GM19455 (cell line): Measurements from ENCODE around the gene HID1.
"Not testable (repeated sequence)": the region's sequence is repeated elsewhere in the genome, so short reads cannot be mapped to it uniquely, and the experiment has no call there.

Experiments
- ATAC-seq: cut with Tn5 transposase; IDR thresholded peaks from one replicate; pipeline ENCODE4 v1.9.1; 2021; ENCODE audit not compliant: unreplicated experiment

HID1 gene, protein sequence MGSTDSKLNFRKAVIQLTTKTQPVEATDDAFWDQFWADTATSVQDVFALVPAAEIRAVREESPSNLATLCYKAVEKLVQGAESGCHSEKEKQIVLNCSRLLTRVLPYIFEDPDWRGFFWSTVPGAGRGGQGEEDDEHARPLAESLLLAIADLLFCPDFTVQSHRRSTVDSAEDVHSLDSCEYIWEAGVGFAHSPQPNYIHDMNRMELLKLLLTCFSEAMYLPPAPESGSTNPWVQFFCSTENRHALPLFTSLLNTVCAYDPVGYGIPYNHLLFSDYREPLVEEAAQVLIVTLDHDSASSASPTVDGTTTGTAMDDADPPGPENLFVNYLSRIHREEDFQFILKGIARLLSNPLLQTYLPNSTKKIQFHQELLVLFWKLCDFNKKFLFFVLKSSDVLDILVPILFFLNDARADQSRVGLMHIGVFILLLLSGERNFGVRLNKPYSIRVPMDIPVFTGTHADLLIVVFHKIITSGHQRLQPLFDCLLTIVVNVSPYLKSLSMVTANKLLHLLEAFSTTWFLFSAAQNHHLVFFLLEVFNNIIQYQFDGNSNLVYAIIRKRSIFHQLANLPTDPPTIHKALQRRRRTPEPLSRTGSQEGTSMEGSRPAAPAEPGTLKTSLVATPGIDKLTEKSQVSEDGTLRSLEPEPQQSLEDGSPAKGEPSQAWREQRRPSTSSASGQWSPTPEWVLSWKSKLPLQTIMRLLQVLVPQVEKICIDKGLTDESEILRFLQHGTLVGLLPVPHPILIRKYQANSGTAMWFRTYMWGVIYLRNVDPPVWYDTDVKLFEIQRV

DNA sequence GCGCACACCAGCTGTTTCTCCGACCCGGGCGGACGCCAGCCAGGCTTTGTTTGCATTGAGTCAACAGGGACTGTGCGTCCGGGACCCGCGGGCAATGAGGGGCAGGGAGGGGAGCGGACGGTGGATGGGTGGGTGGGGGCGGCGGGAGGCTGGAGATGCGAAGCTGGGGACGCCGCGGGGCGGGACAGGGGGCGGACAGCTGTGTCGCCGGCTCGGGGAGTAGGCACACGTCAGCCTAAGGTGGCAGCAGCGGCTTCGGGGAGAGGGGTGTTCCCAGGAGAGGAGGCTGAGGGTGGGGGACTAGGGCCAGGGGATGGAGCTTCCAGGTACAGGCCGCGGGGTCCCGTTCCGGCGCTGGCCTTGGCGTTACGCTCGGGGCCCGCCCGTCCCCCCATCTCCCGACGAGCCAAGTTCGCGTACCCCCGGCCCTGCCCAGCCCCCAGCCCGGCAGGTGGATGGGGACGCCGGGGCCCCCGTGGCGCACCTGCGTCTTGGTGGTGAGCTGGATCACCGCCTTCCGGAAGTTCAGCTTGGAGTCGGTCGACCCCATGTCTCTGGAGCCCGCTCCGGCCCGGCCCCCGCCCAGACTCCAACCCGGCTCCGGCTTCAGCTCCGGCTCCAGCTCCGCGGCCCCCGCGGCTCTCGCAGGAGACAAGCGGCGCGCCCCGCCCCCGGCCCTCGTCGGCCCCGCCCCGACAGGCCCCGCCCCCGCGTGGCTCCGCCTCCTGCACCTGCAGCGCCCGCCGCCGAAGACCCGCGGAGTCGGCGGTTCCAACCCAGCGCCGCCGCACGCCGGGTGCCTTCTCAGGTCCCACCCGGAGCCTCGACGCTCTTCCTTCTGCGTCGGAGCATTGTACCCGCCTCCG, at the start of gene HID1:
Gene HID1, minus strand, starts transcription at position 653 of the 866 bp plus-strand sequence. Its CDS starts 103 bp downstream, at position 550.
- no peak for ATAC-seq

DNA sequence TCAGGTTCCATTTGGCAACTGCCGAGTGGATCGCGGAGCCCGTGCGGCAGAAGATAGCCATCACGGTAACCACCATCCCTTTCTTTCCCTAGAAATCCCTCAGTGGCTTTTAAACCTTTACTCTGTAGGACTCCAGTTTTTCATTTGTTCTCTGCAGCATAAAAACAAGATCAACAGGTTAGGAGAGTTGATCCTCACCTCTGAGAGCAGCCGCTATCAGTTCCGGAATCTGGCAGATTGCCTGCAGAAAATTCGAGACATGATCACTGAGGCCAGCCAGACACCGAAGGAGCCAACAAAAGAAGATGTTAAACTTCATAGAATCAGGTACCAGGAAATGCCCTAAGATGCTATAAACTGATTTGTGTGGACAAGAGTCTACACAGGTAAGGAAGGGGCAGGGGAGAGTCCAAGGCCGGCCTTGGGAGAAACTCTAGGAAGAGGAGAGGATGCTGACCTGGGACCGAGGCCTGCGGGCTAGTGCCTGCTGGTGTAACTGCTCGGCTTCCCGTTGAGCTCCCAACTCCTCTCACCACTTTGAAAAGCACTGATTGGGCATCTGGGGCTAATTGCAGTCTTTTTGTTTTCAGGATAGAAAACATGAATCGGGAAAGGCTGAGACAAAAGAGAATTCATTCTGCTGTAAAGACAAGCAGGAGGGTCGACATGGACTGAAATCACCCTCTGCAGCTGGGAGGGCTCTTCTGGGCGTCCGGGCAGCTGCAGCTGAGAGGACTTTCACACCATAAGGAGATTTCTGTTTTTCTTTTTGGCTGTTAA, 48.0 kb upstream of the HID1 start:
- ATAC-seq: no peak

DNA sequence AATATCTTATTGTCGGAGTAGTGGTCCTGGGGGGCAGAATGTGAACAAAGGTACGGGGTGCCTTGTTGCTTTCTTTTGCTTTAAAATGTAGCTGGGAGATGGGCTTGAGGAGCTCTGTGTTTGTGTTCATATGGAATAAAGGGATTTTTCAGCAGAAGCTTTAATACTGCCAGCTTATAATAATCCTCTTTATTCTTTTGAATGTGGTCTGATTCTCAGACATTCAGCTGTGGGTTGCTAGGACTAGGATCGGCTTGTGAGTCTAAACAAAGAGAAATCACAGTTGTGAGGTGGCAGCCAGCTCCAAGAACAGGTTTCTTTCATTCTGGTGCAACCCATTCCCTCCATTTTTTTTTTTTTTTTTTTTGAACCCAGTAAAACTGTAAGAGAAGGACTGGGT, 47.2 kb upstream of the HID1 start:
- ATAC-seq: no peak

DNA sequence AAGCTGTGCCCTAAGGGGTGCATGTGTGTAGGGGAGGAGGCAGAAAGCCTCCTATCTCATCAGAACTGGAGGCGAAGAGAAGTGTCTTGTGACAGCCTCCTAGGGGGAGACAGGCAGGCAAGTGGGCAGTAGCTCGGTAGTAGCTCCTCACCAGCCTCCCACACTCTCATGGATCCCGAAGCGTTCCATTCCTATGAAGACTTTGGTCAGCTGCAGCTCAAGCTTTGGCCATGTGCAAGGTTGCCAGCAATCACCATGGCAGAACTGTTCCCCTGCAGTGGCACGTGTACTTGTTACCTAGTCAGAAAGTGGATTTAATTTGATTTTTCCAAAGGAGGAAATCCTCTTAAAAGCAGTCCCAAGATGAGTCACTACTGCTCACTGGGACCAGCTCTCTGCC, 46.6 kb upstream of the HID1 start:
- no peak for ATAC-seq

DNA sequence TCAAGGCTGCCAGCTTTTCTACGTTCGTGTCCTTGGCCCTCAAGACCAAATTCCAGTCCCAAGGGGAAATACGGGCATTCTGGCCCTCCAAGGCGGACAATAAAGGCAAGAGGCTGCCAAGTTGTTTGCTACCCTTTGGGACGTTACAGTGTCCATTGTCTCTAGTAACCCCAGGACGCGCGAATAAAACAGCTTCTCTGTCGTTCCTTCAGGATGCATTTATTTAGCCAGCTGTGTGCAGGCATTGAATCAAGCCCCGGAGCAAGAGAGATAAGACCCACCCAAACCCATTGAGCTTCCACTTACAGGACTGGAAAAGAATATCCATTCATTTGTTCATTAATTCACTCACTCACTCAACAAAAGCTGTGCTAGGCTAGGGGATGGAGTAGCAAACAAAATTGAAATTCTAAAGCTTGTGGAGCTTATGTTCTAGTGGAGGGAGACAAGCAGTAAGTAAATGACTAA, 40.6 kb upstream of the HID1 start:
- ATAC-seq: no peak

DNA sequence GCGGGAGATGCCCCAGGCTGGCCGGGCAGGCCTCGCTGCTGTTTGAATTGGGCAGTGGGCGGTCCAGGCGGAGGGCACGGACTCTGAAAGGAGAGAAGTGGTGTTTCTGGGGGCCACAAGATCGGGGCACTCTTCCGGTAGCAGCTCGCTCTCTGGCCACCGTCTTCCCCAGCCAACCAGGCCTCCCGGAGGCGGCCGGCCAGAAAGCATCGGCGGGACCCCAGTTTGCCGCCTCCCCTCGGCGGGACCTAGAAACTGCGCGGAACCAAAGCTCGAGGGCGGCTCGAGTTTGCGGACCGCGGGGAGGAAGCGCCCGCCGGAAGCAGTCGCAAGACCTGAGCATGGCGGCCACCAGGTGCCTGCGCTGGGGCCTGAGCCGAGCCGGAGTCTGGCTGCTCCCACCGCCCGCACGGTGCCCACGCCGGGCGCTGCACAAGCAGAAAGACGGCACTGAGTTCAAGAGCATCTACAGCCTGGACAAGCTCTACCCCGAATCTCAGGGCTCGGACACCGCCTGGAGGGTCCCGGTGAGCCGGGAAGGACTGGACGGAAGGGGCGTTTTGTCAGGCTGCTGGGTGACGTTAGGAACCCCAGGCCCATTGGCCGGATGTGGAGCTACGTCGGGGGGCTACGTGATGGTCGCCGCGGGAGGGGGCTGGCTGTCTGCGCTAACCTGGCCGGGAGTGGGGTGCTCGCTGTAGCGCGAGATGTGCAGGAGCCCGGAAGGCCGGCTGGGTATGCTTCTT, 40.0 kb upstream of the HID1 start, which contains the start of gene MRPL58:
Gene MRPL58, plus strand, starts transcription at position 325 of the 746 bp plus-strand sequence. Its CDS starts 17 bp downstream, at position 342.
- peak; percentile 82 for ATAC-seq

DNA sequence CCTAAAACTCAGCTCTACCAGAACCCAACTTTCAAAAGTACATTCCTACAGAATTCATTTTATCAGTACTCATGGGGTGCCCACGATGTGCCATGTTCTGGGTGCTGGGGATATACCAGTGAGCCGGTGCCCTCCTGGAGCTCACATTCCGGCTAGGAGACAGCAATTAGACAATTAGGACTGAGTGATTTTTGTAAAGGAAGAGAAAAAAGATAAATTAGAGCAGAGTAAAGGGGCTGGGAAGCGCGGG, 39.5 kb upstream of the HID1 start:
- ATAC-seq: no peak

DNA sequence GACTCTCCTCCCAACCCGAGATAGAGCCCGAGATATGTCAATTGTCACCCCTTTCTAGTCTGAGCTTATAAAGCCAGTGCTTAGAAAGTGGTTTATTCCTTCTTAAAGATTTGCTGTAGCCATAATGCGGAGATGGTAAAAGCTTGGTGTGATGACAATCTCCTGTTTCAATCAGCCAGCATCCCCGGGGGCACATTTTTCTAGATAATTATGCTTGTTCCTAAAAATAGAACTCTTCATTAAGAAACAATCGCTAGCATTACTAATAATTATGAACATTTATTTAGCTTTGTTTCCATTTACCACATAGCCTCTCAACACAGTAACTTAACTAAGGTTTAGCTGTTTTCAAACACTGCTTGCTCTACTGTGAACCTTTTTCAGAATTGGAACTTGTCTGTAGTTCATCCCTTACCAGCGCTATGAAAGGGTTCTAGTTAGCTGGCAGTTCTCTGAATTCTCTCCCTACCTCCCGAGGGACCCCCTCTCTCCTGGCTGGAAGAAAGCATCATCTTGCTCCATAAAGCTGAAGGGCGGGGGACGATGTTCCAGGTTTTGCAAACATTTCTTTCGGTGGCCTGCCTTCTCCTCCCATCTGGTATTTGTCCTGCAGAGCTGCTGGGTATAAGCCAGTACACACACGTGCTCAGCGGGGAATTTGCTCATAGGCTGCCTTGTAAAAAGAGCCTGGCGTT, 39.0 kb upstream of the HID1 start:
- no peak for ATAC-seq

DNA sequence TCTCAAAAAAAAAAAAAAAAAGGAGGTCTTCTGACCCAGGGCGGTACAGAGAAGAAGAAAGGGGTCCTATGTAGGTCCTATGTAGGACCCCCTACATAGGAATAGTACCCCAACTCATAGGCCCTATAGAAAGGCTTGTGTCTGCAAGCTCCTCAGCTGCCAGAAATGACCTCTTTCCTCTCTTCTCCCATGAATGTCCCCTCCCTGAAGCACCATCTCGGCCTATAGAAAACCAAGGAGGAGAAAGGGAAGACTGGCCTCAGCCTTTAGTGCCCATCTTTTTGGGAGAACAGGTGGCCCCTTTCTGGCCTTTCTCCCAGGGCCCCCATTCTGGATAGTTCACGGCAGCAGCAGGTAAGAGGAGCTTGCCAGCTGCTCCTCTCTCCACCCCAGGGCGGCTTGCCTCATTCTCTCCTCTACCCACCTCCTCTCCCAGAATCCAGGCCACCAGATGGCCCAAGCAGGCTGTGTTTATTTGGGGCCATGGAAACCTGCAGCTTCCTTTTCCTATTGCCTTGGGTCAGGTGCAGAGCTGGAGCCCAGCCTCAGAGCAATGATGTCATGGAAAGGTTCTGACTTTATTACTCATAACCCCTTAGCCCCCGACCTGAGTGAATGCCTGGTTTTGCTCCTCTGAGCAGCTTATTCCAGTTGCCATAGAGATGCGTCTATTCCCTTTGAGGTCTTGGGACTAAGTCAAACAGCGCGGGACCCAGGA, 38.3 kb upstream of the HID1 start:
- no peak for ATAC-seq

DNA sequence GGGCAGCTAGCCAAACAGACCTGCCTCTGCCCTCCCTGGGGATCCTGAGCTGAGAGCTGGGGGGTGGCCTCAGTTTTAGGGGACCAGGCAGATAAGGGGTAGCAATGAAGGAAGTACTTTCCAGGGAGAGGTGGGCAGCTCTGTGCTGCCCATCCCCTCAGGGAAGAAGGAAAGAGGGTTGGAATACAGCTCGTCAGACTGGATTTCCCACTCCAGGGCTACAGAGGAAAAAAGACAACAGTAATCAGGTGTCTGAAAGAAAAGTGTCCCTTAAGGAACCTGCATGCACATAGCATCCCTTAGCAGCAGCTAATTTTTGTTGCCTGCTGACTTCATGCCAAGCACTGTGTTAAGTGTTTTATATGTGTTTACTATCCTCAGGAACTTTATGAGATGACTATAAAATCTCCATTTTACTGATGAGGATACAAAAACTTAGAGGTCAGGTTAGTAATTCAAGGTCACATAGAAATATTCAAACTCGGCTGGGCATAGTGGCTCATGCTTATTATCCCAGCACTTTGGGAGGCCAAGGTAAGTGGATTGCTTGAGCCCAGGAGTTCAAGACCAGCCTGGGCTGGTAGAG, 36.7 kb upstream of the HID1 start:
- no peak for ATAC-seq

DNA sequence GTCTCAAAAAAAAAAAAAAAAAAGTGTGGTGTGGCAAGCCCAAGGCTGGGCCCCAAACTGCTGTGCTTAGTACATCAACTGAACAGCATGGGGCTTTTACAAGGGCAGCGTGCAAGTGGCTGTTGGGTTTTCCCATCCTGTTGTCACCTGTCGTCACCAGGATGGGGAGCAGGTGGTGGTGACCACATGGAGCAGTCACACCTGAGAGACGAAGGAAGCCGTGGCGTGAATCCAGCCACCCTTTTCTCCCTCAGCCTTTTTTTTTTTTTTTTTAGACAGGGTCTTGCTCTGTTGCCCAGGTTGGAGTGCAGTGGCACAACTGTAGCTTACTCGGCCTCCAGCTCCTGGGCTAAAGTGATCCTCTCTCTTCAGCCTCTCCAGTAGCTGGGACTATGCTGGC, 35.8 kb upstream of the HID1 start:
- ATAC-seq: no peak

DNA sequence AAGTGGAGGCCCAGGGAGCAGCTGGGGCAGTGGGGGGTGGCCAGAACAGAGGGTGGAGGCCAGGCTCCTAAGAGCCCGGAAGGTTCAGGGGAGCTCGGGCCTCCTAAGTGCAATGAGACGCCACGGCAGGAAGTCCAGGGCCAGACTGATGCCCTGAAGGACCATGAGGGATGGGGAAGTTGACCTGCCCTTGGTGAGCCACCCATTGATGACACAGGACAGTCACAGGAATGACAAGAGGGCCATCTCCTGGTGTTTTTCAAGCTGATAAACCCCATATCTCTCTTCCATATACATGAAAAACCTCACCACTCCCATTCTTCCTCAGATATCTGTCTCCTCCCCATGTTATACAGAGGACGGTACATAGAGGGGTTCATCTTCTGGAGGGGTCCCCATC, 34.1 kb upstream of the HID1 start:
- no peak for ATAC-seq

DNA sequence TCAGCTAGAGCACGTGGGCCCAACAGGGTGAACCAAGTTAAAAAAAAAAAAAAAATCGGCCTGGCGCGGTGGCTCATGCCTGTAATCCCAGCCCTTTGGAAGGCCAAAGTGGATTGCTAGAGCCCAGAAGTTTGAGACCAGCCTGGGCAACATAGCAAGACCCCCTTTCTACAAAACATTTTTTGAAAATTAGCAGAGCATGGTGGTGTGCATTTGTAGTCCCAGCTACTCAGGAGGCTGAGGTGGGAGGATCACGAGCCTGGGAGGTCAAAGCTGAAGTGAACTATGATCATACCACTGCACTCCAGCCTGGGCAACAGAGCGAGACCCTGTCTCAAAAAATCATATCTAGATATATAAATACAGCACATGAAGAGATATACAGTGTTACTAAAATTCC, 33.5 kb upstream of the HID1 start:
- not testable (repeated sequence) for ATAC-seq

DNA sequence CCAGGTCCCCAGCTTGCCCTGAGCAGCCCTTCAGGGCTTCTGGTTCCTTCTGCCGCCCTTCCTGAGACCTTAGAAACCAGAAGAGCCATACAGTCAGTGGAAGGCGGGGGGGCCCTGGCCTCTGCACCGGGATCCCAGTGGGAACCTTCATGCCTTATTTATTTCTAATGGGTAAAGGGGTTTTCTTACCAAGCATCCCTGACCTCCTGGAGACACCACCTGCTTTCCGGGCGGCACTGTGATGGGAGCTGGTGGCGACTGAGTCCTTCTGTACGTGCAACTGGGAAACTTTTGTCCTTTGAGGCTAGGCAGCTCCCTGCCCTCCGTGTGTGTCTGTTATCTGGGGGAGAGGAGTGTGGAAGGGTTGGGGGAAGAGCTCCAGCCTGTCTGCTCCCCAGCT, 32.7 kb upstream of the HID1 start:
- no peak for ATAC-seq

DNA sequence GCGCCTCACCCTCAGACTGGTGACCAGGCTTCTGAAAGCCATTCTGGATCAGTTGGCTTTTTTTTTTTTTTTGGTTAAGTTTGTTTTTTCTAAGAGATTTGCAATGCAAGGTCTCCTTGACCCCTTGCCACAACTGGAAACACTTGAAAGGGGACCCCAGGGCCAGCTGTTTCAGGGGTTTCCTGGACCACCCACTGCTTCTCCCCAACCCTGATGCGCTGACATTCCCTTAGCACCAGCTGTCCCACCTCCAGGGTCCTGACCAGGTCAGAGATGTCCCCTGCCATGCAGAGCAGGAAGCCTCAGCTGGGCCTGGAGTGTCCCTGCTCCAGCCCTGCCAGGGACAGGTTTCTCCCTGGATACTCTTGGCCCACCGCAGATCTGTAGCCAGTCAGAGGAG, 31.8 kb upstream of the HID1 start:
- no peak for ATAC-seq

DNA sequence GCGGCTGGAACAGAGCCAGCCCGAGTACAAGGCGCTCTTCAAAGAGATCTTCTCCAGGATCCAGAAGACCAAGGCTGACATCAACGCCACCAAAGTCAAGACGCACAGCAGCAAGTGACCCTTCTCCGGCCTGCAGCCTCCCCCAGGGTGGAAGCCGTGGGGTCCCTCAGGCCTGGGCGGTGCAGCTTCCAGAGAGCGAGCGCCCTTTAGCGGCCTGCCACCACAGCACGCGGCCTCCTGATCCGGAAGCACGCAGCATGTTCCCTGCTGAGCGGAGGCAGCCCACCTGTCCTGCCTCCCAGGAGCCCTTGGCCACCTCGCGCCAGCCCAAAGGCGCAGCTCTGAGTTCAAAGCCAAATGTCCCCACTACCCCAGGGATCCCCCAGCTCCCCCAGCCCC, 31.4 kb upstream of the HID1 start:
- ATAC-seq: no peak

DNA sequence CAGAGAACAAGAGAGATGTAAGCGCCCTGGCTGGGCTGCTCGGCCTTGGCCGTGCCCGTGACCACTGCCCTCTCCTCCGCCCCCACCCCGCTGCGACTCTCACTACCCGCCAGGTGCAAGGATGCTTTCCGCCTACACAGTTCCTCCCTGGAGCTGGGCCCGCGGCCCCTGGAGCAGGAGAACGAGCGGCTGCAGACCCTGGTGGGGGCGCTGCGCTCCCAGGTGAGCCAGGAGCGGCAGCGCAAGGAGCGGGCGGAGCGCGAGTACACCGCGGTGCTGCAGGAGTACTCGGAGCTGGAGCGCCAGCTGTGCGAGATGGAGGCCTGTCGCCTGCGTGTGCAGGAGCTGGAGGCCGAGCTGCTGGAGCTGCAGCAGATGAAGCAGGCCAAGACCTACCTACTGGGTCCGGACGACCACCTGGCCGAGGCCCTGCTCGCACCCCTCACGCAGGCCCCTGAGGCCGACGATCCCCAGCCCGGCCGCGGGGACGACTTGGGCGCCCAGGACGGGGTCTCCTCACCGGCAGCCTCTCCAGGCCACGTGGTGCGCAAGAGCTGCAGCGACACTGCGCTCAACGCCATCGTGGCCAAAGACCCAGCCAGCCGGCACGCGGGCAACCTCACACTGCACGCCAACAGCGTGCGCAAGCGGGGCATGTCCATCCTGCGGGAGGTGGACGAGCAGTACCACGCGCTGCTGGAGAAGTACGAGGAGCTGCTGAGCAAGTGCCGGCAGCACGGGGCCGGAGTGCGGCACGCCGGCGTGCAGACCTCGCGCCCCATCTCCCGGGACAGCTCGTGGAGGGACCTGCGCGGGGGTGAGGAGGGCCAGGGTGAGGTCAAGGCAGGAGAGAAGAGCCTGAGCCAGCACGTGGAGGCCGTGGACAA, 30.8 kb upstream of the HID1 start:
- ATAC-seq: no peak
